ENCODE measurements around the gene RNASE4.
"Not testable (repeated sequence)": the region's sequence is repeated elsewhere in the genome, so short reads cannot be mapped to it uniquely, and the experiment has no call there.

Gene RNASE4

GRCh38 chr14:20699931-20700330 is 15.6 kb downstream of the RNASE4 start:
- DNase-seq = no peak

- DNase-seq = not testable (repeated sequence)
Measured at GRCh38 chr14:20700965-20701364, 16.6 kb downstream of the RNASE4 start.

GRCh38 chr14:20706657-20707355 is 22.4 kb downstream of the RNASE4 start:
- DNase-seq = no peak

GRCh38 chr14:20707622-20708021 is 23.3 kb downstream of the RNASE4 start:
- no peak for DNase-seq

GRCh38 chr14:20711261-20711660 is 26.9 kb downstream of the RNASE4 start:
- no peak for DNase-seq

GRCh38 chr14:20711685-20712084 is 27.3 kb downstream of the RNASE4 start:
- DNase-seq = no peak

GRCh38 chr14:20712904-20713303 is 28.5 kb downstream of the RNASE4 start:
- DNase-seq = no peak

- no peak for DNase-seq
Measured at GRCh38 chr14:20714593-20715250, 30.4 kb downstream of the RNASE4 start.

GRCh38 chr14:20719777-20720176 is 35.4 kb downstream of the RNASE4 start:
- no peak for DNase-seq

- no peak for DNase-seq
Measured at GRCh38 chr14:20720741-20721140, 36.4 kb downstream of the RNASE4 start.

GRCh38 chr14:20722016-20722415 is 37.7 kb downstream of the RNASE4 start:
- no peak for DNase-seq

- no peak for DNase-seq
Measured at GRCh38 chr14:20723488-20723887, 39.1 kb downstream of the RNASE4 start.

GRCh38 chr14:20726121-20726520 is 41.8 kb downstream of the RNASE4 start:
- not testable (repeated sequence) for DNase-seq

GRCh38 chr14:20726531-20726930 is 42.2 kb downstream of the RNASE4 start:
- no peak for DNase-seq

- DNase-seq = no peak
Measured at GRCh38 chr14:20730891-20731290, 46.5 kb downstream of the RNASE4 start.

GRCh38 chr14:20732477-20732876 is 48.1 kb downstream of the RNASE4 start:
- DNase-seq = no peak

- DNase-seq = no peak
Measured at GRCh38 chr14:20732979-20733635, 48.7 kb downstream of the RNASE4 start.

GRCh38 chr14:20733684-20734429 is 49.5 kb downstream of the RNASE4 start:
- no peak for DNase-seq

GRCh38 chr14:20734430-20734806 is 50.1 kb downstream of the RNASE4 start:
- no peak for DNase-seq

- not testable (repeated sequence) for DNase-seq
Measured at GRCh38 chr14:20738292-20738691, 53.9 kb downstream of the RNASE4 start.

GRCh38 chr14:20742132-20742531 is 57.8 kb downstream of the RNASE4 start:
- no peak for DNase-seq

GRCh38 chr14:20743556-20743955 is 59.2 kb downstream of the RNASE4 start:
- DNase-seq = no peak
